DND-41 (cell line): ENCODE data around the gene FIBCD1.

Experiments
- ATAC-seq: fragments of 200-7000 bp; cut with Tn5 transposase; 3 replicates; pipeline ENCODE4 v1.9.1; 2021; ENCODE audit warnings: low read depth; ENCODE audit not compliant: insufficient read depth
- DNase-seq: peaks from one replicate; pipeline ENCODE4 v3.0.0-alpha.2; 2020
- H2AFZ ChIP-seq: 2 replicates; pipeline ENCODE4 v1.6.0; 2012; ENCODE audit warnings: low read depth, low read length
- H3K27ac ChIP-seq: 2 replicates; pipeline ENCODE4 v1.5.1; 2012; ENCODE audit warnings: low read length, inconsistent platforms
- H3K27me3 ChIP-seq: fragments of 200-600 bp; sonication (generic); 2 replicates; pipeline ENCODE4 v1.6.0; 2012; ENCODE audit warnings: low read length, mild to moderate bottlenecking, inconsistent platforms; ENCODE audit not compliant: insufficient read depth, poor library complexity
- H3K36me3 ChIP-seq: 2 replicates; pipeline ENCODE4 v1.5.1; 2012; ENCODE audit warnings: low read length, inconsistent platforms; ENCODE audit not compliant: insufficient read depth
- H3K4me1 ChIP-seq: 2 replicates; pipeline ENCODE4 v1.5.1; 2012; ENCODE audit warnings: mild to moderate bottlenecking, low read length; ENCODE audit not compliant: insufficient read depth
- H3K4me2 ChIP-seq: 2 replicates; pipeline ENCODE4 v1.6.0; 2012; ENCODE audit warnings: mild to moderate bottlenecking, moderate library complexity, low read length, inconsistent platforms; ENCODE audit not compliant: insufficient read depth
- H3K4me3 ChIP-seq, 2 experiments: fragments of 200-600 bp in 1 of 2; shearing (Covaris generic) in 1 of 2; 2 replicates each; pipeline ENCODE4 v1.5.1; 2012 to 2016; ENCODE audit warnings: inconsistent platforms in 2 of 2, low read length in 2 of 2, mild to moderate bottlenecking in 2 of 2, low read depth in 1 of 2, moderate library complexity in 1 of 2
- H3K79me2 ChIP-seq: 2 replicates; pipeline ENCODE4 v1.6.0; 2012; ENCODE audit warnings: low read length, inconsistent platforms; ENCODE audit not compliant: insufficient read depth
- H3K9ac ChIP-seq: 2 replicates; pipeline ENCODE4 v1.6.0; 2012; ENCODE audit warnings: low read depth, mild to moderate bottlenecking, inconsistent platforms, low read length, moderate library complexity
- H3K9me3 ChIP-seq: 2 replicates; pipeline ENCODE4 v1.5.1; 2012; ENCODE audit warnings: low read length, moderate library complexity, mild to moderate bottlenecking, inconsistent platforms; ENCODE audit not compliant: insufficient read depth, severe bottlenecking
- H4K20me1 ChIP-seq: 2 replicates; pipeline ENCODE4 v1.6.0; 2012; ENCODE audit warnings: low read length; ENCODE audit not compliant: insufficient read depth
- CTCF ChIP-seq: IDR thresholded peaks from 2 replicates; pipeline ENCODE4 v1.5.1; 2012; ENCODE audit warnings: borderline replicate concordance, low read length, moderate library complexity, mild to moderate bottlenecking; ENCODE audit not compliant: poor library complexity, severe bottlenecking; ENCODE audit errors: extremely low read depth
- EZH2 ChIP-seq: IDR thresholded peaks from 3 replicates; pipeline ENCODE4 v1.6.1; 2012; ENCODE audit warnings: borderline replicate concordance, low read depth, mild to moderate bottlenecking, moderate library complexity, low read length, inconsistent platforms; ENCODE audit not compliant: severe bottlenecking

The FIBCD1 gene

GRCh38 chr9:130927995-130928900 lies 10.8 kb downstream of the FIBCD1 start:
- no peak overlapping the region for H2AFZ ChIP-seq
- no peaks in the 10 kb centered on the region for H4K20me1 ChIP-seq
- H3K4me1 ChIP-seq = no peaks in the 10 kb centered on the region
- DNase-seq (no peak), ATAC-seq (no peak)
- no peaks in the 10 kb centered on the region for H3K9me3 ChIP-seq
- H3K36me3 ChIP-seq = no peaks in the 10 kb centered on the region
- H3K4me3 ChIP-seq = no peak overlapping the region
- TF ChIP-seq CTCF = no peak
- no peak for TF ChIP-seq EZH2
- H3K9ac ChIP-seq = no peak overlapping the region
- H3K79me2 ChIP-seq = no peaks in the 10 kb centered on the region
- peaks cover 2% of the 10 kb centered on the region for H3K27me3 ChIP-seq
- H3K27ac ChIP-seq = no peak overlapping the region
- H3K4me2 ChIP-seq = no peak overlapping the region

GRCh38 chr9:130927338-130927737 lies 11.7 kb downstream of the FIBCD1 start:
- Histone ChIP-seq H3K4me1 (no peaks in the 10 kb centered on the region), H3K79me2 (no peaks in the 10 kb centered on the region), H3K4me2 (no peak overlapping the region), H3K27ac (no peak overlapping the region), H4K20me1 (no peaks in the 10 kb centered on the region), H3K4me3 (no peak overlapping the region), H3K9me3 (no peaks in the 10 kb centered on the region), H3K36me3 (no peaks in the 10 kb centered on the region), H2AFZ (no peak overlapping the region), H3K9ac (no peak overlapping the region), H3K27me3 (peaks cover under 1% of the 10 kb centered on the region)
- DNase-seq = no peak
- ATAC-seq = no peak
- TF ChIP-seq EZH2 = no peak
- TF ChIP-seq CTCF = no peak

- TF ChIP-seq CTCF = no peak
- no peak for TF ChIP-seq EZH2
- Histone ChIP-seq H3K4me1 (no peaks in the 10 kb centered on the region), H3K9ac (no peak overlapping the region), H2AFZ (no peak overlapping the region), H3K36me3 (no peaks in the 10 kb centered on the region), H3K27ac (no peak overlapping the region), H3K27me3 (no peaks in the 10 kb centered on the region), H4K20me1 (no peaks in the 10 kb centered on the region), H3K4me3 (no peak overlapping the region), H3K9me3 (no peaks in the 10 kb centered on the region), H3K79me2 (no peaks in the 10 kb centered on the region), H3K4me2 (no peak overlapping the region)
- ATAC-seq = no peak
- DNase-seq = no peak
Measured at GRCh38 chr9:130925050-130925678, 13.9 kb downstream of the FIBCD1 start.
